K562 (cell line): ENCODE results near the gene CEP68. TPM values are rescaled to one million over a fixed set of nuclear protein-coding genes. Genes with fewer than 3 reads are reported as not detected.

ENCODE experiments used
- FOSL1 ChIP-seq: fragments of 200-800 bp; sonication (Bioruptor generic); conservative IDR thresholded peaks from 2 replicates; pipeline ENCODE4 v1.6.1; 2016; ENCODE audit warnings: missing genetic modification characterization, missing compliant biosample characterization
- HDAC1 ChIP-seq, 2 experiments: fragments of 450-650 bp; IDR thresholded peaks; 2 replicates each; pipeline ENCODE4 v1.6.1; 2016 to 2017; ENCODE audit warnings: inconsistent platforms in 1 of 2, mild to moderate bottlenecking in 1 of 2, moderate library complexity in 1 of 2
- JUN ChIP-seq, 2 experiments: sonication (generic) in 1 of 2; formaldehyde crosslinking in 1 of 2; IDR thresholded peaks; 2 replicates each; pipeline versions ENCODE4 v1.6.1 to v1.8.0; 2012 to 2022; ENCODE audit warnings: borderline replicate concordance in 2 of 2, mild to moderate bottlenecking in 2 of 2, improper control_type of control experiment in 1 of 2, low read depth in 1 of 2, low read length in 1 of 2, missing genetic modification reagents in 1 of 2
- MAFK ChIP-seq: IDR thresholded peaks from 2 replicates; pipeline ENCODE4 v1.6.1; 2011; ENCODE audit warnings: low read length, improper control_type of control experiment
- MEIS2 ChIP-seq: fragments of 450-650 bp; IDR thresholded peaks from 2 replicates; pipeline ENCODE4 v1.6.1; 2014; ENCODE audit warnings: mild to moderate bottlenecking; ENCODE audit not compliant: partially characterized antibody
- MTA1 ChIP-seq: fragments of 450-650 bp; IDR thresholded peaks from 2 replicates; pipeline ENCODE4 v1.6.1; 2017; ENCODE audit warnings: borderline replicate concordance
- MTA2 ChIP-seq: fragments of 450-650 bp; IDR thresholded peaks from 2 replicates; pipeline ENCODE4 v1.6.1; 2016; ENCODE audit warnings: low read depth
- MTA3 ChIP-seq: fragments of 450-650 bp; formaldehyde crosslinking; IDR thresholded peaks from 2 replicates; pipeline ENCODE4 v1.6.1; 2017; ENCODE audit warnings: mild to moderate bottlenecking, borderline replicate concordance
- NBN ChIP-seq: fragments of 450-650 bp; IDR thresholded peaks from 2 replicates; pipeline ENCODE4 v1.6.1; 2016; ENCODE audit warnings: low read depth, mild to moderate bottlenecking
- NCOA2 ChIP-seq, 2 experiments: fragments of 450-650 bp; IDR thresholded peaks; 2 replicates each; pipeline ENCODE4 v1.6.1; 2018; ENCODE audit warnings: mild to moderate bottlenecking in 2 of 2, moderate library complexity in 1 of 2; ENCODE audit not compliant: partially characterized antibody in 2 of 2
- PRPF4 ChIP-seq: fragments of 200-400 bp; formaldehyde crosslinking; IDR thresholded peaks from one replicate; pipeline ENCODE4 v1.6.1; 2017; ENCODE audit warnings: low read length, low read depth, mild to moderate bottlenecking; ENCODE audit not compliant: insufficient read depth, poor library complexity, severe bottlenecking
- TRIM28 ChIP-seq: fragments of 450-650 bp; IDR thresholded peaks from 2 replicates; pipeline ENCODE4 v1.6.1; 2017
- ZNF431 ChIP-seq: sonication (generic); formaldehyde crosslinking; IDR thresholded peaks from 2 replicates; pipeline ENCODE4 v1.8.0; 2022; ENCODE audit warnings: mild to moderate bottlenecking, missing genetic modification reagents
- polyA plus RNA-seq, 8 experiments: library from polyadenylated mRNA; depleted of rRNA in 4 of 8; stranded (reverse) in 5 of 8; unstranded in 3 of 8; fragments of >200 nt; fragmentation: Nextera tagmentation in 2 of 8; fragmentation: Illumina TruSeq in 1 of 8; extraction: Ambion mirVana in 2 of 8; extraction: Trizol in 1 of 8; gene quantifications; 2 replicates each; pipeline versions ENCODE4 v1.2.1 to v1.2.3, GENCODE V29; 2011 to 2014; ENCODE audit warnings: inconsistent platforms in 1 of 8, missing spikeins in 1 of 8
- total RNA-seq, 7 experiments: library from RNA; depleted of rRNA in 6 of 7; stranded (reverse); fragments of >200 nt in 6 of 7; fragmentation: Illumina TruSeq in 2 of 7; extraction: Trizol in 2 of 7; gene quantifications; 2 replicates each; pipeline versions ENCODE4 v1.2.1 to v1.2.3, GENCODE V29; 2011 to 2021; ENCODE audit warnings: low replicate concordance in 1 of 7
- TF ChIP-seq, protein P1 (sequence below): IDR thresholded peaks from 2 replicates; pipeline ENCODE4 v1.6.1; 2016; ENCODE audit warnings: missing genetic modification characterization, missing compliant biosample characterization
- TF ChIP-seq, protein P2 (sequence below), 2 experiments: fragments of 450-650 bp; IDR thresholded peaks; 2 replicates each; pipeline ENCODE4 v1.6.1; 2018; ENCODE audit warnings: mild to moderate bottlenecking in 2 of 2, low read depth in 1 of 2; ENCODE audit not compliant: partially characterized antibody in 2 of 2
- TF ChIP-seq, protein P3 (sequence below): sonication (generic); formaldehyde crosslinking; IDR thresholded peaks from 2 replicates; pipeline ENCODE4 v1.8.0; 2022; ENCODE audit warnings: mild to moderate bottlenecking, missing genetic modification reagents

Gene CEP68
- total and polyA plus RNA-seq, 9 of the 15 experiments (the other 6 are each of a cell fraction or from before 2014, with no cell fraction given) = 1.4 to 8.5 (median 5.2) TPM

DNA sequence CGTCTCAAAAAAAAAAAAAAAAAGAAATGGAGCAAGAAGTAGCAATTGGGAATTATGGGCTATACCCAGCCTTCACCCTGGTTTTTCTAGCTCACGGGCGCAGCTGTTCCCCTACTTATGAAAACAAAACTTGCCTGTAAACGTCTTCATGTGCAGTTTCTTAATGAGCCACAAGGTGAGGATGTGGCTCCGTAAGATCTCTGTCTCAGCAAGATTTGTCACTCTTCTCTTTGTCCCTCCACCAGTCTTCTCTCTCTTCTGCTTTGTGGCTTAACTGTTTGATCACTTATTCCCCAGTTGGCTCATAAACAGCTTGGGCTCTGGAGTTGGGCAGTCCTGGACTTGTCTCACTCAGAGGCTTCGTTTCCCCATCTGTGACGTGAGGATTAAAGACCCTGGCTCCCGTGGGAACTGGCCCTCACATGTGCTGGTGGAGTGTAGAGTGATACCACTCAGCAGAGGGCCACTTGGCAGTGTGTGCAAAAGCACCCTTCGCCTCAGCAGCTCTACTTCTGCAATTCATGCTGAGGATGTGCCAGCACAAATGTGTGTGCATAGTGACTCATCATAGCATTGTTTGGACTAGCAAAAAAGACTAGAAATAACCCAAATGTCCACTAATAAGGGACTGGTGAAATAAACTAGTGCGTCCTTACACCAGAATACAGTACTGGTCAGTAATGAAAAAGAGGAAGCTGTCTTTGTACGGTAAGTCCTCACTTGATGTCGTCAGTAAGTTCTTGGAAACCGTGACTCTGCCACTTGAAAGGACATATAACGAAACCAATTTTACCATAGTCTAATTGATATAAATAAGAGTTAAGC, 8.7 kb downstream of the CEP68 start (continued):
- TF ChIP-seq, protein P1, sequence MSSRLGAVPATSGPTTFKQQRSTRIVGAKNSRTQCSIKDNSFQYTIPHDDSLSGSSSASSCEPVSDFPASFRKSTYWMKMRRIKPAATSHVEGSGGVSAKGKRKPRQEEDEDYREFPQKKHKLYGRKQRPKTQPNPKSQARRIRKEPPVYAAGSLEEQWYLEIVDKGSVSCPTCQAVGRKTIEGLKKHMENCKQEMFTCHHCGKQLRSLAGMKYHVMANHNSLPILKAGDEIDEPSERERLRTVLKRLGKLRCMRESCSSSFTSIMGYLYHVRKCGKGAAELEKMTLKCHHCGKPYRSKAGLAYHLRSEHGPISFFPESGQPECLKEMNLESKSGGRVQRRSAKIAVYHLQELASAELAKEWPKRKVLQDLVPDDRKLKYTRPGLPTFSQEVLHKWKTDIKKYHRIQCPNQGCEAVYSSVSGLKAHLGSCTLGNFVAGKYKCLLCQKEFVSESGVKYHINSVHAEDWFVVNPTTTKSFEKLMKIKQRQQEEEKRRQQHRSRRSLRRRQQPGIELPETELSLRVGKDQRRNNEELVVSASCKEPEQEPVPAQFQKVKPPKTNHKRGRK = no peak
- peak; percentile 1 for TF ChIP-seq MEIS2
- no peak for TF ChIP-seq PRPF4
- peak; percentile 56; the same call in 1 of the 2 replicates for TF ChIP-seq MTA1
- TF ChIP-seq, protein P2, sequence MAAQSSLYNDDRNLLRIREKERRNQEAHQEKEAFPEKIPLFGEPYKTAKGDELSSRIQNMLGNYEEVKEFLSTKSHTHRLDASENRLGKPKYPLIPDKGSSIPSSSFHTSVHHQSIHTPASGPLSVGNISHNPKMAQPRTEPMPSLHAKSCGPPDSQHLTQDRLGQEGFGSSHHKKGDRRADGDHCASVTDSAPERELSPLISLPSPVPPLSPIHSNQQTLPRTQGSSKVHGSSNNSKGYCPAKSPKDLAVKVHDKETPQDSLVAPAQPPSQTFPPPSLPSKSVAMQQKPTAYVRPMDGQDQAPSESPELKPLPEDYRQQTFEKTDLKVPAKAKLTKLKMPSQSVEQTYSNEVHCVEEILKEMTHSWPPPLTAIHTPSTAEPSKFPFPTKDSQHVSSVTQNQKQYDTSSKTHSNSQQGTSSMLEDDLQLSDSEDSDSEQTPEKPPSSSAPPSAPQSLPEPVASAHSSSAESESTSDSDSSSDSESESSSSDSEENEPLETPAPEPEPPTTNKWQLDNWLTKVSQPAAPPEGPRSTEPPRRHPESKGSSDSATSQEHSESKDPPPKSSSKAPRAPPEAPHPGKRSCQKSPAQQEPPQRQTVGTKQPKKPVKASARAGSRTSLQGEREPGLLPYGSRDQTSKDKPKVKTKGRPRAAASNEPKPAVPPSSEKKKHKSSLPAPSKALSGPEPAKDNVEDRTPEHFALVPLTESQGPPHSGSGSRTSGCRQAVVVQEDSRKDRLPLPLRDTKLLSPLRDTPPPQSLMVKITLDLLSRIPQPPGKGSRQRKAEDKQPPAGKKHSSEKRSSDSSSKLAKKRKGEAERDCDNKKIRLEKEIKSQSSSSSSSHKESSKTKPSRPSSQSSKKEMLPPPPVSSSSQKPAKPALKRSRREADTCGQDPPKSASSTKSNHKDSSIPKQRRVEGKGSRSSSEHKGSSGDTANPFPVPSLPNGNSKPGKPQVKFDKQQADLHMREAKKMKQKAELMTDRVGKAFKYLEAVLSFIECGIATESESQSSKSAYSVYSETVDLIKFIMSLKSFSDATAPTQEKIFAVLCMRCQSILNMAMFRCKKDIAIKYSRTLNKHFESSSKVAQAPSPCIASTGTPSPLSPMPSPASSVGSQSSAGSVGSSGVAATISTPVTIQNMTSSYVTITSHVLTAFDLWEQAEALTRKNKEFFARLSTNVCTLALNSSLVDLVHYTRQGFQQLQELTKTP (IDR thresholded peaks at IDR 0.05; ENCODE audit: low read depth in 1 of 2, partially characterized antibody in 2 of 2) = peak in 1 of 2 experiments; percentile 18
- TF ChIP-seq, protein P3, sequence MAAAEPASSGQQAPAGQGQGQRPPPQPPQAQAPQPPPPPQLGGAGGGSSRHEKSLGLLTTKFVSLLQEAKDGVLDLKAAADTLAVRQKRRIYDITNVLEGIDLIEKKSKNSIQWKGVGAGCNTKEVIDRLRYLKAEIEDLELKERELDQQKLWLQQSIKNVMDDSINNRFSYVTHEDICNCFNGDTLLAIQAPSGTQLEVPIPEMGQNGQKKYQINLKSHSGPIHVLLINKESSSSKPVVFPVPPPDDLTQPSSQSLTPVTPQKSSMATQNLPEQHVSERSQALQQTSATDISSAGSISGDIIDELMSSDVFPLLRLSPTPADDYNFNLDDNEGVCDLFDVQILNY (CRISPR knock-in tag) = no peak
- no peak for TF ChIP-seq NBN
- peak; percentile 72 for TF ChIP-seq FOSL1 (tag)
- TF ChIP-seq JUN (IDR thresholded peaks at IDR 0.05; ENCODE audit: borderline replicate concordance, low read depth, low read length) = 0 out of 2 replicates have a peak, but pooled peaks have one; percentile 17
- TF ChIP-seq JUN (CRISPR knock-in tag; IDR thresholded peaks at IDR 0.05; ENCODE audit: borderline replicate concordance) = no peak
- peak in 1 of 2 experiments; percentile 21; a peak in 1 of 4 replicates for TF ChIP-seq HDAC1 (IDR thresholded peaks at IDR 0.05)
- TF ChIP-seq ZNF431 = 0 out of 2 replicates have a peak, but pooled peaks have one; percentile 41
- TF ChIP-seq MTA2 = 0 out of 2 replicates have a peak, but pooled peaks have one; percentile 25
- peak; percentile 43; the same call in 1 of the 2 replicates for TF ChIP-seq MAFK
- no peak for TF ChIP-seq NCOA2 (IDR thresholded peaks at IDR 0.05; ENCODE audit: partially characterized antibody in 2 of 2)
- peak; percentile 63; the same call in 1 of the 2 replicates for TF ChIP-seq MTA3
- 0 out of 2 replicates have a peak, but pooled peaks have one; percentile 34 for TF ChIP-seq TRIM28
